Fibroblast of the conjunctiva (primary cell): Measurements from ENCODE around the gene ZHX3.
"Not testable (repeated sequence)": the region's sequence is repeated elsewhere in the genome, so short reads cannot be mapped to it uniquely, and the experiment has no call there.

Experiments used
- DNase-seq: peaks from one replicate; pipeline ENCODE4 v3.0.0-alpha.2; 2010; ENCODE audit warnings: low read depth

Gene ZHX3

GRCh38 chr20:41134362-41135186 is 183.0 kb downstream of the ZHX3 start:
- DNase-seq: no peak

- no peak for DNase-seq
Observed at GRCh38 chr20:41133709-41134361, 183.7 kb downstream of the ZHX3 start.

- DNase-seq: not testable (repeated sequence)
Observed at GRCh38 chr20:41132388-41132775, 185.1 kb downstream of the ZHX3 start.

- no peak for DNase-seq
Observed at GRCh38 chr20:41131594-41132387, 185.7 kb downstream of the ZHX3 start.
